Peyer's patch (tissue), 4 donors: ENCODE data around the gene TRIB2. TPM values are rescaled to one million over a fixed set of nuclear protein-coding genes. Genes with fewer than 3 reads are reported as not detected.

Experiments used
- DNase-seq, 3 donors: peaks; one replicate each; pipeline ENCODE4 v3.0.0-alpha.2; 2017 to 2019
- H3K27ac ChIP-seq, 4 donors: fragments of 200-600 bp; sonication (generic); one replicate each; pipeline ENCODE4 v1.5.1; 2016 to 2019
- H3K27me3 ChIP-seq, 2 donors: fragments of 200-600 bp; sonication (generic); one replicate each; pipeline ENCODE4 v1.5.1; 2019
- H3K36me3 ChIP-seq, 3 donors: fragments of 200-600 bp; sonication (generic); one replicate each; pipeline ENCODE4 v1.5.1; 2016 to 2019
- H3K4me1 ChIP-seq, 4 donors: fragments of 200-600 bp; sonication (generic); one replicate each; pipeline ENCODE4 v1.5.1; 2016 to 2019
- H3K4me3 ChIP-seq, 4 donors: fragments of 200-600 bp; sonication (generic); 1 replicate in 3 of 4; 2 replicates in 1 of 4; pipeline ENCODE4 v1.5.1; 2016 to 2019; ENCODE audit warnings: mild to moderate bottlenecking in 1 of 4
- H3K9me3 ChIP-seq, 4 donors: fragments of 200-600 bp; sonication (generic); one replicate each; pipeline ENCODE4 v1.5.1; 2016 to 2019; ENCODE audit warnings: mild to moderate bottlenecking in 1 of 4
- CTCF ChIP-seq, 6 experiments: fragments of 450-650 bp in 4 of 6; fragments of 200-600 bp in 2 of 6; sonication (generic) in 1 of 6; IDR thresholded peaks; one replicate each; pipeline ENCODE4 v1.5.1; 2017 to 2019; ENCODE audit warnings: antibody characterized with exemption in 6 of 6, mild to moderate bottlenecking in 3 of 6, moderate library complexity in 1 of 6
- POLR2A ChIP-seq, 2 donors: fragments of 450-650 bp; IDR thresholded peaks; one replicate each; pipeline ENCODE4 v1.5.1; 2017; ENCODE audit warnings: antibody characterized with exemption in 2 of 2, mild to moderate bottlenecking in 2 of 2, moderate library complexity in 2 of 2
- total RNA-seq, 4 donors: library from RNA; depleted of rRNA; stranded (reverse); fragments of >200 nt; gene quantifications; one replicate each; pipeline ENCODE4 v1.1.0, GENCODE V29; 2016

The TRIB2 gene
- total RNA-seq, 4 donors from 2014 or later, result 6.8 to 58.6 (median 12.6) TPM

GRCh38 chr2:12739721-12740254, 23.1 kb downstream of the TRIB2 start:
- Histone ChIP-seq H3K4me1 (no peaks in the 10 kb centered on the region), H3K4me3 (no peak overlapping the region), H3K27ac (no peak overlapping the region), H3K36me3 (no peaks in the 10 kb centered on the region), H3K27me3 (no peaks in the 10 kb centered on the region), H3K9me3 (no peaks in the 10 kb centered on the region)
- no peak for TF ChIP-seq POLR2A (IDR thresholded peaks at IDR 0.05)
- TF ChIP-seq CTCF (IDR thresholded peaks at IDR 0.05), result no peak
- no peak for DNase-seq

DNA sequence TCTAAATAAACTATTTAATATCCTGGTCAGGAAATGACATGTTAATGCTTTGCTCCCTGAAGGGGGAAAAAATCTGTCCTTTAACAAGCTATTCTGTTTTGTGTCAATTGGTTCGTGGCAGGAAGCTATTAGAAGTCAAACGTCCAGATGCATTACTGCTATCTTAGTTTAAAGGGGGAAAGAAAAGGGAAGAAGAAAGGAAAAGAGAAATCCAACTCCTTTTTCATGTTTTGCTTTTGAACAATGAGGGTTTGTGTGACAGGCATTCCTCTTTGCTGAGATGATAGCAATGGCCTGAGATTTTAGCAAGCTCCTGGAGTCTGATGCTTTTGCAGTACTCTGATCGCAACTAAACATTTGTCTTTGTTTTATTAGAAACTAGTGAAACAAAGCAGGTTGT, 24.6 kb downstream of the TRIB2 start:
- Histone ChIP-seq H3K4me3 (no peak overlapping the region), H3K36me3 (no peaks in the 10 kb centered on the region), H3K4me1 (no peaks in the 10 kb centered on the region), H3K9me3 (no peaks in the 10 kb centered on the region), H3K27me3 (no peaks in the 10 kb centered on the region), H3K27ac (peak overlapping the region in 1 of 4 donors; percentile 3)
- TF ChIP-seq POLR2A (IDR thresholded peaks at IDR 0.05) (no peak), CTCF (IDR thresholded peaks at IDR 0.05) (no peak)
- no peak for DNase-seq

GRCh38 chr2:12742891-12743290, 26.2 kb downstream of the TRIB2 start:
- Histone ChIP-seq H3K4me3 (no peak overlapping the region), H3K36me3 (no peaks in the 10 kb centered on the region), H3K9me3 (no peaks in the 10 kb centered on the region), H3K27ac (peak overlapping the region in 2 of 4 donors; percentile 6 to 16), H3K27me3 (no peaks in the 10 kb centered on the region), H3K4me1 (no peaks in the 10 kb centered on the region)
- TF ChIP-seq CTCF (IDR thresholded peaks at IDR 0.05), result no peak
- TF ChIP-seq POLR2A (IDR thresholded peaks at IDR 0.05), result no peak
- DNase-seq, result no peak

GRCh38 chr2:12750166-12750905, 33.6 kb downstream of the TRIB2 start:
- Histone ChIP-seq H3K9me3 (no peaks in the 10 kb centered on the region), H3K27me3 (no peaks in the 10 kb centered on the region), H3K27ac (no peak overlapping the region), H3K36me3 (no peaks in the 10 kb centered on the region), H3K4me1 (no peaks in the 10 kb centered on the region), H3K4me3 (no peak overlapping the region)
- TF ChIP-seq CTCF (IDR thresholded peaks at IDR 0.05) (no peak), POLR2A (IDR thresholded peaks at IDR 0.05) (no peak)
- DNase-seq, result no peak

GRCh38 chr2:12754643-12755042, 37.9 kb downstream of the TRIB2 start:
- Histone ChIP-seq H3K9me3 (no peaks in the 10 kb centered on the region), H3K27ac (no peak overlapping the region), H3K27me3 (no peaks in the 10 kb centered on the region), H3K4me3 (no peak overlapping the region), H3K4me1 (no peaks in the 10 kb centered on the region), H3K36me3 (no peaks in the 10 kb centered on the region)
- no peak for DNase-seq
- TF ChIP-seq POLR2A (IDR thresholded peaks at IDR 0.05) (no peak), CTCF (IDR thresholded peaks at IDR 0.05) (no peak)
